Stimulated activated CD4-positive, alpha-beta T cell treated with anti-CD3 and anti-CD28 coated beads, Interleukin-1b, Interleukin-23, amount 100 ng/mL, for 24 hours (primary cell): Measurements from ENCODE around the gene GPR34.
"Not testable (repeated sequence)": the region's sequence is repeated elsewhere in the genome, so short reads cannot be mapped to it uniquely, and the experiment has no call there.

ENCODE experiments used
- DNase-seq, 4 experiments: peaks; one replicate each; pipeline ENCODE4 v3.0.0-alpha.2; 2020; ENCODE audit warnings: low read depth in 4 of 4, low spot score in 1 of 4

Gene GPR34, protein sequence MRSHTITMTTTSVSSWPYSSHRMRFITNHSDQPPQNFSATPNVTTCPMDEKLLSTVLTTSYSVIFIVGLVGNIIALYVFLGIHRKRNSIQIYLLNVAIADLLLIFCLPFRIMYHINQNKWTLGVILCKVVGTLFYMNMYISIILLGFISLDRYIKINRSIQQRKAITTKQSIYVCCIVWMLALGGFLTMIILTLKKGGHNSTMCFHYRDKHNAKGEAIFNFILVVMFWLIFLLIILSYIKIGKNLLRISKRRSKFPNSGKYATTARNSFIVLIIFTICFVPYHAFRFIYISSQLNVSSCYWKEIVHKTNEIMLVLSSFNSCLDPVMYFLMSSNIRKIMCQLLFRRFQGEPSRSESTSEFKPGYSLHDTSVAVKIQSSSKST

DNA sequence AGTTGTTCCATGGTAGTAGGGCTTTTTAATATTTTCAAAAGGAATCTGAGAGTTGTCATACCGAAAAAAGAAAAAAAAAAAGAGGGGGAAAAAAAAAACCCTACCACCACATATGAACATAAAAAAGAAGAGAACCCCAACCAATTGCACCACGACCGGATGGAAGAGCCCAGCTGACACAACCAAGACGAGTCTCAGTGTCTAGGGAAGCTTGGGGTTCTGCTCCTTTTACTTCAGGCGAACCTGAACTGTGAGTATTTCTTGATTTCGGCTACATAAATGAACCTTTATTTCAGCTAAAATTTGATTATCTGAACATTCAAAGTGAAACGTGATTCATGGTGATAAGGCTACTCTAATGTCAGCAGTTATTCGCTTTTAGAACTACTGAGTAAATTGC lies at the start of gene GPR34:
Gene GPR34, plus strand, starts transcription at position 139 of the 400 bp plus-strand sequence. CDS start 6,661 bp downstream, outside the sequence.
- DNase-seq = no peak

DNA sequence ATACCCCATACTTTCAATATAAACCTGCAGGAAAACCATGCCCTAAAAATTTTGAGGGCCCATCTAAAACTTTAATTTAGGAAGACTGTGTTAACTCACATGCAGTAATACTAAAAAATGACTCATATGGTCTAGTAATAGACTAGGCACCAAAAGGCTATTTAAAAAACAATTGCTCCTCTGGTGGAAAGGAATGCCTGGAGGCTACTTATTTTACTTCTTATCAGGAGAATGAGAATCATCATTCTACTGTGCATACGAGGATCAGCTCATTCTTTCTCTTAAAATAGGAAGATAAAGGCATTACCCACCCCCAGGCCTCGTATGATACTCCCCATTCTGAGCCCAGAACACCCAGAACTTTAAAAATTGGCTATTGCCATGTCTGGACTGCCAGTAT lies 42.6 kb upstream of the GPR34 start:
- not testable (repeated sequence) for DNase-seq

DNA sequence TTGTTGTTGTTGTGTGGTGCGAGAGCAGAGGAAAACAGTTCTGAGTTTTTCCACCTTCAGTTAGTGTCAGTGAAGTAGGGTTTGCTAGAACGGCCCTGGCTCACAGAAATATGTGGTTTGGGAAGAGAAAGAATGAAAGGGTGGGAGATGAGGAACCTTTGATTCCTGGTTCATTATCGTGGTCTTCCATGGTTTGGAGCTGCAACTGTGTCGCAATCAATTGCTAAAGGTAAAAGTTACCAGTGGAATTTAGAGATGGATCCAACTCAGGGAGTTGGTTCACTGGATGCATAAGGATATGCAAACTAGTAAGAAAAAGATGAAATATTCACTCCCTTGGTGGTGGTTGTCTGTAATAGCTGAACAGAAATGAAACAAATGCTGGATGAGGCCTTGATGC lies 35.6 kb upstream of the GPR34 start:
- no peak for DNase-seq

DNA sequence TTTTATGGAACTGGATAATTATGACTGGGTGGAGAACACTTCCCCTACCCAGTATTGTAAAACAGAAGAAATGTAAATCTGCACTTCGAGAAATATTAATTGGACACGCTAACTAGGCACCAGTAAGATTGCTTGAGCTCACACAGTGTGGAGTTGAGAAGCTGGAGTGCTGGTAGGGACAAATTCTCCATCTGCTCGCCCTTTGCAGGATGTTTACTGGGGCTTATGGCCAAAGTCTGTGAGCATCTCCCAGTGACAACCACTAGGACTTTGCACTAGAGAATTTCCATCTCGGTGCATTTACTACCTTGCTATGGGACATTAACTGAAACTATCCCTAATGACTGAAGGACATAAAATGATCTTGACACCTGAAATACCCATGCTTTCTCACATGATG lies 33.7 kb upstream of the GPR34 start:
- no peak for DNase-seq

DNA sequence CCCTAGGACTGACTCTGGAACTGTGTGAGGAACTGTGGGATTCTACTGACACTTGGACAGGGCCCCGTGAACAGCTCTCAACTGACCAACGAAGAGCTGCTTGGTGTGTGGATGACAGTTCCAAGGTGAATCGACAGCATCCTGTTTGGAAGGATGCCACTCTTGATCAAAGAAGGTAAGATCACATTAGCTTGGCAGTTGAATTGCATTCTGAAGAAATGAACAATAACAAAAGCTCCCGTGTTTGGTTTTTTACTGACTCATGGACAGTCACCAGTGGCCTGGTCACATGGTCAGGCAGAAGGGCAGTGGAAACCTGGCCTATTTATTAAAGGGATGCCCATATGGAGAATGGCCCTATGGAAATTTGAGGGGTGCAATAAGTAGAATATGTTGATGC lies 33.1 kb upstream of the GPR34 start:
- no peak for DNase-seq

DNA sequence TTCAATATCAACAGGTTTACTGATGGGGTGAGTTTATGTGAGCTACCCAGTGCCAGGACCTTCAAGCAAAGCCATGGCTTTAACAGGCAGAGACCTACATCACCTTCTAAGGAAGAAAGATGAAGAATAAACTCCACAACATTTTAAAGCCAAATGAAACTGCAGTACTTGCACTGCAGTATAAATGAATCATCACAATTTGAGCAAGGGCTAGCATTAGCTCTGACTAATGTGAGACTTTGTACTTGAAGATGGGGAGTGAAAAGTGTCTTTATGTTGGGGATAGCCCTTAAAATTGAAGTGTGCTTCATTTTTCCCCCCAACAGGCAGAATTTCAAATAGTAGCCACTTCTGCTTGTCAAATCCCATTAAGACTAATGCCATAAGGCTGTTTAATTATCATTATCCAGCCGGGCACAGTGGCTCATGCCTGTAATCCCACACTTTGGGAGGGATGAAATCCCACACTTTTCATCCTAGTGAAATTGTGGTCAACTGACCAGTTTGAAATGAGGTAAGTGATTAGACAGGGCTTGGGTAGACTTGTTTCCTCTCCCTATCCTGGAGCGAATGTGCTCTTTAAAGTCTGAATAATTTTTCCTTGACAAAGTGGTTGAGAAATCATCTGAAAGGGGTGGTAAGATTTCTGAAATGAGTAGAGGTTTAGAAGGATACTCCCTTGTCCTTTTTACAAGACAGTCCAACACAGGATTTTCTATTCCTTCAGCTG lies 27.2 kb upstream of the GPR34 start:
- DNase-seq = no peak

DNA sequence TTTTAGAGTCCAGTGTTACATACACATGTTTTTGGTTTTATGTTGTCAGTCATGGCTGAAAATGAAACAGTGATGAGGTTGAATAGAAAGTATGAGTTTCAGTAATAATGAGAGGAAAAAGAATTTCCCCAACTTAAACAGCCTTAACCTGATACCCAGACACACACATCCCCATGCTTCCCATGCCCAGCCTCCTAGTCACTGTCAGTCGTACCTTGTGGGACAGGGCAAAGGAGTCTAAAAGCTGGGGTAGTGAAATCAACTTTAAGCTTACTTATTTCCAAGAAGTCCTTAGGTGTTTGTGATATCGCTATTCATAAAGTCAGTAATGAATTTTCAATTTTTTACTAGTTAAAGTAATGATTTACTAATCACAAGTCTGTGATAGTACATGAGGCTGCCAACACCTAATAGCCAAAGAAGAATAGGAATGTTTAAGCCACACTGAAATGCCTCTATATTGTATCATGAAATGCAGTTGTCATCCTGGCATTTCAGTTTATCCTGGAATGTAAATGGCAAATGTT lies 24.3 kb upstream of the GPR34 start:
- no peak for DNase-seq

DNA sequence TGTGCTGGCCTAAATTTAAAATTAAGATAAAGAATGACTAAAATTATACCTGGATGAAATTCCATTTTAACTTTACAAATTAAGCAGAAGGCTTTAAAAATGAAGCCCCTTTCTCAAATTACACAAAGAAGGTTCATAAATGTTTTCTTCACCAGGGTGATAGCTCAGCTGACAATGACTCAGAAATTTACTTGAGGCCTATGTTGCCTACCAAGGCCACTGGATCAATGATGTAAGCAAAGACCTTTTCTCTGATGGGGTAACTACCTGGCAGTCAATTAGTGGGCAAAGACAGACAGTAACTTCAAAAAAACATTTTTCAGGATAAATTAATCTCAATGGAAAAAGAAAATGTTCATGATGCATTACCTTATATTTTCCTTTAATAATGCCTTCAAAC lies 23.9 kb upstream of the GPR34 start:
- no peak for DNase-seq

DNA sequence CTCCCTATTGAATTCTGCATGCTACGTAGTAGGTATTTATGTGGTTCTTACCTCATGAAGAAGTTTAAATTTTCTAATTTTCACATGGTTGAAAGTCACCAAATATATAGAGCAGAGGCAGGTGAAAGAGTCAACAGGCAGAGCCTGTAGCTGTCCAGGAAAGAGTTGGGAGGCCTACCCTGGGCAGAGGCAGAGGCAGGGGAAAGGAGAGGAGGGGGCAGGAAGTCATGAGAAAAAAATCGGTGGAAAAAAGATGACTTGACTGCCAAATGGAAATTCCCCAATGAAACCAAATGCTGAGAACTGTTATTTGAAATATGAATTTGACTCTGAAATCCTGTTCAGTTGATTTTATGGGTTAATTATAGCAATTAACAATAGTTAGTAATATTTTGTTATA lies 23.1 kb upstream of the GPR34 start:
- no peak for DNase-seq

DNA sequence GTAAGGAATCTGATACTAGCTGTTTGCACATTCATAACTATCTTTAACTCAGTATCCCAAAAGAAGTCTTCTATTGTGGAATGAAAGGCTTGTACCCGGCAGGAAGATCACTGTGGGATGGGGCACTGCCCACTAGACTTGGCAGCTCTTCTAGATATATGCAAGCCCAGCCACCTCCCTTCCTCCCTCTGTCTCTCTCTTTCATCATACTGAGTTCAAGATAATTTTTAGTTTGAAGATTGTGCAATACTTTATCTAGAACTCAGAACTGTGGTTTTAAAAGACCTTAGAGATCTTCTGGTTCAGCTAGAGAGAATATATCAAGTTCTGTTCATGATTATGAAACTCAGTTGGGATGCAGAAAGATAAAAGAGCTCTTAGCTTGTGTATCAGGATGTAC lies 22.5 kb upstream of the GPR34 start:
- no peak for DNase-seq

DNA sequence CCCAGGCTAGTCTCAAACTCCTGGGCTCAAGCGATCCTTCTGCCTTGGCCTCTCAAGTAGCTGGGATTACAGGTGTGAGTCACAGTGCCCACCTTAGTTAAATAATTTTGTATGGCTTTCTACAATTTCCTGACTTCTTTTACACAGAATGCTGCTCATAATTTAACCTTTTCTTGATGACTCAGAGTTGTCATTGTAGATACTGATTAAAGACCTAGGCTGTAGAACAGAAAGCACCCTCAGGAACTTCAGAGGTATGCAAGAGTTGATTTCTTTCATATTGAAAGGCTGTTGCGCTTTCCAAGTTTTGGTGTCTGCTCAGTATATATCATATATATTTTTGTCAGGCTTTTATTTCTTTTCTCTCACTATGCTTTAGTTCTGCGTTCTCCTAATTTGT lies 21.1 kb upstream of the GPR34 start:
- no peak for DNase-seq

DNA sequence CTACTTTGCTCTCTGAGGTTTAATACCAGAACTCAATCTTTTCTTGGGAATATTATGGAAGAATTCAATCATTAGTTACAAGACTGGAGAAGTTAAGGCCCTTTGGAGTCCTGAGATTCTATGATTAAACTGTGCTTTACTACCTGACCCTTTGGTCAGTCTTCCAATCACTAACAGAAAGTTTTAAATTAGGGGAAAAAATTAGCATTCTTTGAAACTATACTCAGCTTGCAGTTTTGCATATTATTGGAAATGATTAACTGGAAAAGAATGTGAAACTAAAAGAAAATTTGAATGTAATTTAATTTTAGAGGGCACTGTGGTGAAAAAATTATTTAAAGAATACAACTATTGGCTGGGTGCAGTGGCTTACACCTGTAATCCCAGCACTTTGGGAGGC lies 18.7 kb upstream of the GPR34 start:
- DNase-seq = no peak

DNA sequence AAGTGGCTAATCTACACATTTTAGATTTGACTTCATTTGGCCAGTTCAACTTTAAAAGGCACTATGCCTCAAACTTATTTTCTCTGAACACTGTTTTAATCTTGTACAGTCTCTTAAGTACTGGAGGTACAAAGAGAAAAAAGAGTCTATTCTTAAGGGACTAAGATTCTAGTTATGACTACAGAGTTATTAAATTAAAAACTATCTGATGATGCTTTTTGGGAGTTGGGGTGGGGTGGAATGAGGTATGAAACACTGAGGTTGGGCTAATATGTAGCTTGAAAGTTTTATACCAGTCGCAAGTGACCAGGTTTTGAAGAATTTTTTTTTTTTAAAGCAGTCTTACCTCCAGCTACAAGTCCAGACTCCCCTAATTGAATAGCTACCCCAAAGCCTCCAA lies 17.7 kb upstream of the GPR34 start:
- no peak for DNase-seq

DNA sequence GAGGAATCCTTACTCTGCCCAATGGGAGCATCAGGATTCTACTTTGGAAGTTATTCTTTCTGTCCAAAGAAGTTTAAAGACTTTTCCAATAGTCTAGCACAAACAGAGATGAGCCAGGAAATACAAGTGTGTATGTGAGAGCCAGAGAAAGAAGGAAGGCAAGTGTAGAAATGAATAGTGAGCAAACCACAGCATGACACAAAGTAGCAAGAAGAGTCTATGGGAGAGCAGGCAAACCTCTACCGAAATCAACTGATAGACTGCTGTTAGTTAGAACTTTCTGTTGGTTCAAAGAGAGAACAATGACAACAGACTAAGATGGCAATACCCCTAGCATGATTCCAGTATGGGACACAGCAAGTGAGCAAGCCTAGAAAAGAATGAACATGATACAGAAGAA lies 16.1 kb upstream of the GPR34 start:
- no peak for DNase-seq

DNA sequence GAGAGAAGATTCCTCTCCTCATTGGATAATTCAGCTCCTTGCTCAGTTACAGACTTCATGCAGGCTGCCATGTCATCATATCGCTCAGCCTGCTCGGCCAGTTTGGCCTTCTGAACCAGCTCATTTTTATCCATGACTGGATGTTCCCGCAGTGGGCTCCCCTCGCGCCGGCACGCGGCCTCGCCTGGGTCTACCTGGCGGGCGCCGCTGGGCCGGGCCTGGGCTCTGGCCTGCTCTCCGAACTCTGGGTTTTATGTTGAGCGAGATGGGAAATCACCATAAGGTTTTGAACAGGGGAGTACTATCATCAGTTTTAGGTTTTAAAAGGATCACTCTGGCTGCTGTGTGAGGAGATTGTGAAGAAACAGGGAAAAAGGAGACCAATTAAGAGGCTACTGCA lies 12.4 kb upstream of the GPR34 start:
- not testable (repeated sequence) for DNase-seq

DNA sequence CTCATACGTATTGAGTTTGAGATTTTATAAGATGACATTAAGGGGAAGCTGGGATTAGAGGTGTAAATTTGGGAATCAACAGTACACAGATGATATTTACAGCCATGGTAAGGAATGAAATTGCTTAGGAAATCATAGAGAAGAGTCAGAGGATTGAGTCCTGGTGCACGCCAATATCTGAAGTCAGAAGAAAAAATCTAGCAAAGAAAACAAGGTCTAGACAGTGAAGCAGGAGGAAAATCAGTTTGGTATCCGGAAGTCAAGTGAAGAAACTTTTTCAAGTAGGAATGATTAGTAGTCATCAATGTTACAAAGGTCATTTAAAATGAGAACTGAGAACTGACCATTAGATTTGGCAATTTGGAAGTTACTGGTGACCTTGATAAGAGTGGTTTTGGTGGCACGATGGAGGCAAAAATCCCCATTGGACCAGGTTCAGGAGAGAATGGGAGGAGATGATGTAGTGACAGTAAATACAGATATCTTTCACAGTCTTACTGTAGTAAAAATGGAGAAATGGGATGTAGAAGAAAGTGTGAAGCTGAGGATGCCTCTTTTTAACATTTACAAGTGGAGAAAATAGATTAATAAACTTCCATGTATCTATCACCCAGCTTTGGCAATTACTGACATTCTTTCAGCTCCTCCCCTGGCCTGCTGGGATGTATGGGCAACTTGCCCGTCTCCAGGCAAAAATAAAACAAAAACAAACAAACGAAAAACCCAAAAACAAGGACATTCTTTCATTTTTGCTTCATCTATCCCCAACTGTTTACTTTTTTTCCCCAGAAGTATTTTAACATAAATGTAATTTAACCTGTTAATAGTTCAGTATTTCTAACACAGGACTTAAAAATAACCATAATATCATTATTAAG lies 11.4 kb upstream of the GPR34 start:
- no peak for DNase-seq

DNA sequence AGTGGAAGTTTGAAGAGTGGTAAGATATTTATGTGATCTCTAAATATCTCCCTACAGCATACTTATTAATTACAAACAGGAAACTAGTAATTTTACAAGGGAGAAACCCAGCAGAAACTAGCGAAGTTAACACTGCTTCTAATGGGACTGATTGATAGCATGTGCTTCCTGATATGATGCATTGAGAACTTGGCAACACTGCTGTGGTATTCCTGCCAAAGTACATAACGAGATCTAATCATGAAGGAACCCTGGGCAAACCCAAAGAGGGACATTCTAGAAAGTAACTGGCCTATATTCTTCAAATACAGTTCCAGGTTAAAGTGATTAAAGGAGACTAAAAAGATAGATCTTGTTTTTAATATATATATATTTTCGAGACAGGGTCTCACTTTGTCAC lies 4.6 kb upstream of the GPR34 start:
- DNase-seq = no peak

DNA sequence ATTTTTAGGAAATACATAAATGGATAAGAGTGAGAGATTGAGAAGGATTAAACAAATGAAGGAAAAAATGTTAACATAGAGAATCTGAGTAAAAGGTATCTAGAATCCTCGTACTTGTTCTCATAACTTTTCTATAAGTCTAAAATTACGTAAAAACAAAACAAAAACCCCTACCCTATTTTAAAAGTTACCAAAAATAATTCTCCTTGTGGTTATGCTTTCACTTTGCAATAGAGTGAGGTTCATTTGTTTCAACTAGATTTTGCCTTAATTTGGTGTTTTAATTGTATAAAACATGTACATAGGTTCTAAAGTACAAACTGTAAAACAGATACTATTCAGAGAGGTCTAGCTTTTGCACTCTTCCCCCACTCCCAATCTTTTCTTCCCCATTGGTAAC lies 3.8 kb upstream of the GPR34 start:
- no peak for DNase-seq

DNA sequence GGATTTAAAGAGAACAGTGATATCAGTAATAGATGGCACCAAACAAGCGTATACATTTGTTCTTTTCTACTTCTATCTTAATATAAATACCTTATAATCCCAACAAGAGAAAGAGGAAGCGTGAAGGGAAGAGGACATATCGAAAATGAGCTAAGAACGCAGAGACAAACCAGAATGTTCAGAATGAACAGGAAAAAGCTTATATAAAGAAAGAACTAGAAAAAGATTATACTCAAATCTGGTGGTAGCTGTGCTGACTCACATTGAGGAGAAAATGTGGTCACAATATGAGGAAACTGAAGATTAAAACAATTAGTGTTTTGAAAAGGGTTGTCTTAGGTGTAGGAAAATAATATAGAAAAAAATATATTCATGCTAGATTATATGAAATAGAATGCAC lies 2.0 kb upstream of the GPR34 start:
- no peak for DNase-seq

DNA sequence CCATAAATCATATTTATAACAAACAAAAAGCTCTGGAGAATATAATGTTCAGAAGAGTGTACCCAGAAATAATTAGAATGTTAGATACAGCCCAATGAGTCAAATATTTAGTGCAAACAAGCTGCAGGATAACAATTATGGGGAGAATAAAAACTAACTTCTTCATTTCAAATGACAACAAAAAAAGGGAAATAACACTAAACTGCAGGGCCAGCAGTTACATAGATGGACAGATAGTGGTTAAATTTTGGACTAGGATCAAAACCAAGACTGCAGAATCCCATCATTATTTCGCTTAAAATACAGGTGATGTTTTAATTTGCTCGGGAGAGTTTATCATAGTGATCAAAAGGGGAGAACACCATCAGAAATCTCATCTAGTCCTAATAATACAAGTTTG lies 617 bp upstream of the GPR34 start:
- DNase-seq = no peak

DNA sequence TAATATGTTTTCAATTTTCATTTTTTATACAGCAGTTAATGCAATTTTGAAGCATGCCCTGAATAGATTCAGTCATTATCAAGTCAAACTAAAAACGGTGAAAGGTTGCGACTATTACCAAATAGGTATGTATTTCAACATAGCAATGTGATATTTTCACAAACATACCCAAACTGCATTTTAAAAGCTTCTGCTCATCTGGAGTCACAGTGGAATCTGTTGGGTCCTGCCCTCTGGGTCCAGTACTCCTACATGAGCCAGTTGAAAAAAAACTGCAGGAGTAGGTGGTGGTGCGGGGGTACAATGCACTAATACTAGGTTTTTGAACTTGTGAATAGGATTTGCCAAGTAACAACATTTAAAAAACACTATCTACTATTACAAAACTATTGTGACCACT lies 938 bp downstream of the GPR34 start:
- no peak for DNase-seq
